H9 (cell line): ENCODE results near the gene SOCS7. TPM values are rescaled to one million over a fixed set of nuclear protein-coding genes. Genes with fewer than 3 reads are reported as not detected.

ENCODE experiments used
- DNase-seq: peaks from one replicate; pipeline ENCODE4 v3.0.0-alpha.2; 2017
- H2AFZ ChIP-seq: one replicate; pipeline ENCODE4 v1.6.1; 2013; ENCODE audit warnings: mild to moderate bottlenecking, low read length, control low read depth, moderate library complexity
- H2AK5ac ChIP-seq: 2 replicates; pipeline ENCODE4 v1.6.1; 2013; ENCODE audit warnings: low read length, control low read depth, mixed read lengths; ENCODE audit not compliant: insufficient read length
- H2BK120ac ChIP-seq: one replicate; pipeline ENCODE4 v1.6.1; 2013; ENCODE audit warnings: low read depth, mild to moderate bottlenecking, low read length, control low read depth, inconsistent platforms; ENCODE audit not compliant: poor library complexity, severe bottlenecking
- H2BK12ac ChIP-seq: 2 replicates; pipeline ENCODE4 v1.6.1; 2013; ENCODE audit warnings: low read length, control low read depth, mixed read lengths, low read depth; ENCODE audit not compliant: insufficient read length
- H2BK15ac ChIP-seq: 2 replicates; pipeline ENCODE4 v1.6.1; 2013; ENCODE audit warnings: low read depth, low read length, control low read depth
- H2BK20ac ChIP-seq: one replicate; pipeline ENCODE4 v1.6.1; 2013; ENCODE audit warnings: low read depth, mild to moderate bottlenecking, low read length, control low read depth, inconsistent platforms; ENCODE audit not compliant: poor library complexity, severe bottlenecking
- H2BK5ac ChIP-seq: 2 replicates; pipeline ENCODE4 v1.6.1; 2013; ENCODE audit warnings: low read length, control low read depth, mixed read lengths; ENCODE audit not compliant: insufficient read length
- H3K14ac ChIP-seq: 2 replicates; pipeline ENCODE4 v1.6.1; 2013; ENCODE audit warnings: low read length, control low read depth; ENCODE audit not compliant: insufficient read depth
- H3K18ac ChIP-seq: 2 replicates; pipeline ENCODE4 v1.6.1; 2013; ENCODE audit warnings: low read depth, mild to moderate bottlenecking, mixed read lengths, low read length, control low read depth; ENCODE audit not compliant: insufficient read length
- H3K23ac ChIP-seq: 2 replicates; pipeline ENCODE4 v1.6.1; 2013; ENCODE audit warnings: low read length, control low read depth, mixed read lengths, low read depth; ENCODE audit not compliant: insufficient read length
- H3K23me2 ChIP-seq: 2 replicates; pipeline ENCODE4 v1.6.1; 2013; ENCODE audit warnings: low read depth, mild to moderate bottlenecking, mixed read lengths, low read length, control low read depth; ENCODE audit not compliant: insufficient read length, poor library complexity, severe bottlenecking
- H3K27ac ChIP-seq: 2 replicates; pipeline ENCODE4 v1.5.1; 2013; ENCODE audit warnings: low read length, control low read depth, mixed read lengths, low read depth; ENCODE audit not compliant: insufficient read length
- H3K27me3 ChIP-seq: 2 replicates; pipeline ENCODE4 v1.6.1; 2013; ENCODE audit warnings: low read length, control low read depth, inconsistent platforms; ENCODE audit not compliant: insufficient read depth
- H3K4ac ChIP-seq: 2 replicates; pipeline ENCODE4 v1.6.1; 2013; ENCODE audit warnings: low read depth, mild to moderate bottlenecking, control low read depth, inconsistent platforms, low read length, moderate library complexity
- H3K4me1 ChIP-seq: 2 replicates; pipeline ENCODE4 v1.6.1; 2013; ENCODE audit warnings: low read length, control low read depth, inconsistent platforms; ENCODE audit not compliant: insufficient read depth
- H3K4me2 ChIP-seq: 2 replicates; pipeline ENCODE4 v1.6.1; 2013; ENCODE audit warnings: low read length, control low read depth, mixed read lengths; ENCODE audit not compliant: insufficient read length, insufficient read depth
- H3K56ac ChIP-seq: 2 replicates; pipeline ENCODE4 v1.6.1; 2013; ENCODE audit warnings: low read depth, mild to moderate bottlenecking, mixed read lengths, low read length, control low read depth; ENCODE audit not compliant: insufficient read length
- H3K79me1 ChIP-seq: 2 replicates; pipeline ENCODE4 v1.6.1; 2013; ENCODE audit warnings: low read depth, mild to moderate bottlenecking, moderate library complexity, low read length, control low read depth, inconsistent platforms; ENCODE audit not compliant: insufficient read depth, poor library complexity, severe bottlenecking
- H3K79me2 ChIP-seq: 2 replicates; pipeline ENCODE4 v1.6.1; 2013; ENCODE audit warnings: low read length, control low read depth, inconsistent platforms; ENCODE audit not compliant: insufficient read depth
- H3K9ac ChIP-seq: 2 replicates; pipeline ENCODE4 v1.6.1; 2013; ENCODE audit warnings: low read length, control low read depth, mixed read lengths; ENCODE audit not compliant: insufficient read length; ENCODE audit errors: extremely low read depth
- H3K9me3 ChIP-seq: one replicate; pipeline ENCODE4 v1.6.1; 2013; ENCODE audit warnings: low read depth, low read length, inconsistent platforms; ENCODE audit not compliant: control insufficient read depth
- H3T11ph ChIP-seq: one replicate; pipeline ENCODE4 v1.6.1; 2013; ENCODE audit warnings: mild to moderate bottlenecking, low read length, control low read depth, inconsistent platforms
- H4K20me1 ChIP-seq: one replicate; pipeline ENCODE4 v1.6.1; 2013; ENCODE audit not compliant: control insufficient read depth, insufficient read length, insufficient read depth
- H4K5ac ChIP-seq: 2 replicates; pipeline ENCODE4 v1.6.1; 2013; ENCODE audit warnings: low read depth, mild to moderate bottlenecking, mixed read lengths, low read length, control low read depth; ENCODE audit not compliant: insufficient read length
- H4K8ac ChIP-seq: replicated peaks from 2 replicates; pipeline ENCODE4 v1.6.1; 2013; ENCODE audit warnings: low read length, control low read depth, mixed read lengths, low read depth; ENCODE audit not compliant: insufficient read length
- H4K91ac ChIP-seq: 2 replicates; pipeline ENCODE4 v1.6.1; 2013; ENCODE audit warnings: low read depth, mild to moderate bottlenecking, moderate library complexity, mixed read lengths, low read length, control low read depth; ENCODE audit not compliant: insufficient read length
- H3K27ac Mint-ChIP-seq, 3 experiments: 2 replicates in 2 of 3; 3 replicates in 1 of 3; pipeline ENCODE4 v1.8.0; 2020 to 2021; ENCODE audit warnings: mixed read lengths in 3 of 3, mild to moderate bottlenecking in 1 of 3, moderate library complexity in 1 of 3
- H3K27me3 Mint-ChIP-seq: 2 replicates; pipeline ENCODE4 v1.8.0; 2021; ENCODE audit warnings: low read depth, mild to moderate bottlenecking, moderate library complexity, mixed read lengths
- H3K36me3 Mint-ChIP-seq, 3 experiments: 2 replicates in 2 of 3; 3 replicates in 1 of 3; pipeline ENCODE4 v1.8.0; 2020 to 2021; ENCODE audit warnings: low read depth in 3 of 3, mixed read lengths in 3 of 3; ENCODE audit not compliant: insufficient read depth in 1 of 3
- H3K4me1 Mint-ChIP-seq, 2 experiments: 2 replicates each; pipeline ENCODE4 v1.8.0; 2020; ENCODE audit warnings: mixed read lengths in 2 of 2
- H3K4me3 Mint-ChIP-seq, 2 experiments: 2 replicates in 1 of 2; 3 replicates in 1 of 2; pipeline ENCODE4 v1.8.0; 2020 to 2021; ENCODE audit warnings: mild to moderate bottlenecking in 2 of 2, mixed read lengths in 2 of 2, moderate library complexity in 1 of 2
- H3K9me3 Mint-ChIP-seq, 2 experiments: 2 replicates in 1 of 2; 3 replicates in 1 of 2; pipeline ENCODE4 v1.8.0; 2020; ENCODE audit warnings: mild to moderate bottlenecking in 2 of 2, mixed read lengths in 2 of 2, moderate library complexity in 1 of 2
- WGBS: extraction: QIAGEN DNeasy Blood & Tissue Kit; methylation state at CpG from one replicate; pipeline ENCODE4 v1.1.7; 2013; ENCODE audit warnings: missing lambda C conversion rate, low lambda C conversion rate, mixed read lengths; ENCODE audit not compliant: insufficient read length; ENCODE audit errors: extremely low coverage; 5-methylcytosine and 5-hydroxymethylcytosine counted together
- total RNA-seq: library from RNA; stranded (reverse); gene quantifications from 2 replicates; pipeline ENCODE4 v1.2.1, GENCODE V29; 2021
- TF ChIP-seq, protein P1 (sequence below): fragments of 200-600 bp; sonication (generic); conservative IDR thresholded peaks from 3 replicates; pipeline ENCODE4 v1.8.0; 2021; ENCODE audit warnings: antibody characterized with exemption, mild to moderate bottlenecking

SOCS7 gene
- total RNA-seq, 1 experiment from 2014 or later, result 31.0 TPM

DNA sequence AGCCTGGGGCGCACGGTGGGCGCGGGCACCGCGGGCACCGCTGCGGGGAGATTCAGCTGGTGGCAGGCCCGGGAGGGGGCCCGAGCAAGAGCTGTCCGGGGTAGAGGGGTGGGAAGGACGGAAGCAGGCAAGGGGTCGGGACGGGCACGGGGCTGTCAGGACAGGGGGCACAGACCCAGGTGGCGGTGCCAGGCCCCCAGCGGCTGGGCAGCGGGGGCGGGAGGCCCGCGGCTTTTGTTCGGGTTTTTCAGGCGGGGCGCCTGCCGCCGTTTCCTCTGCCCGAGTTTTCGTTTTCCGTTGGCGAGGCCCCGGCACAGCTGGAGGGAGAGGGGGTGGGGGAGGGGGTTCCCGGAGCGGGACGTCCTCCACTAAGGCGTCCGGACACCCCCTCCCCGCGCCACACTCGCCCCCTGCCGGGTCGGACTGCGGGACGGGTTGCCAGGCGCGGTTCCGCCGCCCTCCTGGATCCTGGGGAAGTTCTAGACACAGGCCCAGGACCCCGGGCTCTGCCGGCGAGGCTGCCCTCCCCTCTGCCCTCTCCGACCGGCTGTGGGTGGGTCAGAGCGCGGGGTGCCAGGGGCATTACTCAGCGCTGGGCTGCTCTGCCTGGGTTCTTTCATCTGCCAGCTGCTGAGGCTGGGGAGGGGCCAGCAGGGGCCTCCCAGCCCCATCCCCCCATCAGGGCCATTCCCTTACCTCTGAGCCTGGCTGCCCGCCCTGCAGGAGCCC is 77.2 kb downstream of the SOCS7 start:
- Histone ChIP-seq H2BK12ac (no peak overlapping the region), H2AFZ (no peak overlapping the region), H4K91ac (no peak overlapping the region), H3K4ac (no peak overlapping the region), H3K23me2 (peaks cover 11% of the 10 kb centered on the region), H3K4me2 (peak overlapping the region; percentile 30), H3K9ac (no peak overlapping the region), H3K23ac (no peak overlapping the region), H3K4me1 (peaks cover 15% of the 10 kb centered on the region; the same call in 1 of the 2 replicates), H3K27me3 (no peaks in the 10 kb centered on the region), H2AK5ac (no peak overlapping the region), H3K9me3 (no peaks in the 10 kb centered on the region), H3K79me1 (no peaks in the 10 kb centered on the region), H3K14ac (no peak overlapping the region), H3K27ac (no peak overlapping the region), H2BK20ac (no peak overlapping the region), H2BK15ac (no peak overlapping the region), H2BK5ac (no peak overlapping the region), H3K56ac (no peak overlapping the region), H3T11ph (no peak overlapping the region), H3K79me2 (peaks cover 25% of the 10 kb centered on the region; the same call in 1 of the 2 replicates), H2BK120ac (no peak overlapping the region), H4K20me1 (no peaks in the 10 kb centered on the region), H4K8ac (no peak overlapping the region), H4K5ac (no peak overlapping the region), H3K18ac (no peak overlapping the region)
- Mint-ChIP-seq H3K27me3 (peaks cover 2% of the 10 kb centered on the region; the same call in 1 of the 2 replicates), H3K27ac (no peak overlapping the region; a peak in 1 of 7 replicates), H3K4me3 (peak overlapping the region; percentile 66 to 79), H3K9me3 (no peaks in the 10 kb centered on the region), H3K4me1 (peaks cover 53 to 56% of the 10 kb centered on the region in 2 experiments), H3K36me3 (peaks cover 0 to 4% (median 0%) of the 10 kb centered on the region in 3 experiments; a peak in 2 of 7 replicates)
- TF ChIP-seq, protein P1, sequence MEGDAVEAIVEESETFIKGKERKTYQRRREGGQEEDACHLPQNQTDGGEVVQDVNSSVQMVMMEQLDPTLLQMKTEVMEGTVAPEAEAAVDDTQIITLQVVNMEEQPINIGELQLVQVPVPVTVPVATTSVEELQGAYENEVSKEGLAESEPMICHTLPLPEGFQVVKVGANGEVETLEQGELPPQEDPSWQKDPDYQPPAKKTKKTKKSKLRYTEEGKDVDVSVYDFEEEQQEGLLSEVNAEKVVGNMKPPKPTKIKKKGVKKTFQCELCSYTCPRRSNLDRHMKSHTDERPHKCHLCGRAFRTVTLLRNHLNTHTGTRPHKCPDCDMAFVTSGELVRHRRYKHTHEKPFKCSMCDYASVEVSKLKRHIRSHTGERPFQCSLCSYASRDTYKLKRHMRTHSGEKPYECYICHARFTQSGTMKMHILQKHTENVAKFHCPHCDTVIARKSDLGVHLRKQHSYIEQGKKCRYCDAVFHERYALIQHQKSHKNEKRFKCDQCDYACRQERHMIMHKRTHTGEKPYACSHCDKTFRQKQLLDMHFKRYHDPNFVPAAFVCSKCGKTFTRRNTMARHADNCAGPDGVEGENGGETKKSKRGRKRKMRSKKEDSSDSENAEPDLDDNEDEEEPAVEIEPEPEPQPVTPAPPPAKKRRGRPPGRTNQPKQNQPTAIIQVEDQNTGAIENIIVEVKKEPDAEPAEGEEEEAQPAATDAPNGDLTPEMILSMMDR, result no peak
- peak; percentile 63 for DNase-seq
- WGBS, result no CpG with 5 or more reads among the region's 56 CpGs
